ENCODE data around the gene PLCD3.

- TF ChIP-seq CTCF (optimal IDR thresholded peaks at IDR 0.05 in 1 of 3, IDR thresholded peaks at IDR 0.05 in 1 of 3, conservative IDR thresholded peaks at IDR 0.05 in 1 of 3; ENCODE audit: extremely low read depth in 1 of 3, insufficient read depth in 2 of 3, low read length in 3 of 3) (no peak), EZH2 (IDR thresholded peaks at IDR 0.05; ENCODE audit: low read length) (no peak)
Observed at GRCh38 chr17:45128989-45129388, 3.3 kb downstream of the PLCD3 start.
